22Rv1 (cell line): ENCODE measurements around the gene DENND6B.

Experiments used
- ZFX ChIP-seq: fragments of 450-650 bp; IDR thresholded peaks from 2 replicates; pipeline ENCODE4 v1.6.1; 2017; ENCODE audit warnings: antibody characterized with exemption, borderline replicate concordance
- TF ChIP-seq, protein P1 (sequence below): fragments of 450-650 bp; IDR thresholded peaks from 2 replicates; pipeline ENCODE4 v1.5.1; 2017; ENCODE audit warnings: mild to moderate bottlenecking

DNA sequence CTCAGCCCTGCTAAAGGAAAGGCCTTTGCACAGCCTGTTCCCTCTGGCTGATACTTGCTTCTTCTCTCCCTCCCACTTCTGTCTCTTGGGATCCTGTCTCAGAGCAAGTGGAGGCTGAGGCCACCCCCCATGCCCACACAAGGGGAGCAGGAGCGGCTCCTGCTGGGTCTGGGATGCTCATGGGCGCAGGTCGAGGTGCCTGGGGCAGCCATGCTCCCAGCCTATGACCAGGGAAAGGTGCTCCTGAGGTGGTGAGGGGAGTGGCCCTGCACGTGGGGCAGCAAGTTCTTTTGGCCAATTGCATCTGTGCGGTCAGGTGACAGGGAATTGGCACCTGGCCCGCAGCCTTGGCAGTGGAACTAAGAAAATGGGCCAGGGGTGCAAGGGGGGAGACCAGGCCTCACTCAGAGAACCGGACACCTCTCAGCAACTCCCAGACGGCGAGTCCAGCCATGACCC, 58.1 kb downstream of the DENND6B start:
- TF ChIP-seq, protein P1, sequence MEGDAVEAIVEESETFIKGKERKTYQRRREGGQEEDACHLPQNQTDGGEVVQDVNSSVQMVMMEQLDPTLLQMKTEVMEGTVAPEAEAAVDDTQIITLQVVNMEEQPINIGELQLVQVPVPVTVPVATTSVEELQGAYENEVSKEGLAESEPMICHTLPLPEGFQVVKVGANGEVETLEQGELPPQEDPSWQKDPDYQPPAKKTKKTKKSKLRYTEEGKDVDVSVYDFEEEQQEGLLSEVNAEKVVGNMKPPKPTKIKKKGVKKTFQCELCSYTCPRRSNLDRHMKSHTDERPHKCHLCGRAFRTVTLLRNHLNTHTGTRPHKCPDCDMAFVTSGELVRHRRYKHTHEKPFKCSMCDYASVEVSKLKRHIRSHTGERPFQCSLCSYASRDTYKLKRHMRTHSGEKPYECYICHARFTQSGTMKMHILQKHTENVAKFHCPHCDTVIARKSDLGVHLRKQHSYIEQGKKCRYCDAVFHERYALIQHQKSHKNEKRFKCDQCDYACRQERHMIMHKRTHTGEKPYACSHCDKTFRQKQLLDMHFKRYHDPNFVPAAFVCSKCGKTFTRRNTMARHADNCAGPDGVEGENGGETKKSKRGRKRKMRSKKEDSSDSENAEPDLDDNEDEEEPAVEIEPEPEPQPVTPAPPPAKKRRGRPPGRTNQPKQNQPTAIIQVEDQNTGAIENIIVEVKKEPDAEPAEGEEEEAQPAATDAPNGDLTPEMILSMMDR = no peak
- TF ChIP-seq ZFX = no peak
